Measurements from ENCODE around the gene CRACDL. TPM values are rescaled to one million over a fixed set of nuclear protein-coding genes. Genes with fewer than 3 reads are reported as not detected.
A peak's percentile ranks its signal among the peaks of the same experiment; 100 is the strongest.

CRACDL gene
- total and polyA plus RNA-seq, 2 of the 13 experiments (the other 11 are each of a cell fraction or from before 2014, with no cell fraction given): 0.15 to 0.26 TPM

DNA sequence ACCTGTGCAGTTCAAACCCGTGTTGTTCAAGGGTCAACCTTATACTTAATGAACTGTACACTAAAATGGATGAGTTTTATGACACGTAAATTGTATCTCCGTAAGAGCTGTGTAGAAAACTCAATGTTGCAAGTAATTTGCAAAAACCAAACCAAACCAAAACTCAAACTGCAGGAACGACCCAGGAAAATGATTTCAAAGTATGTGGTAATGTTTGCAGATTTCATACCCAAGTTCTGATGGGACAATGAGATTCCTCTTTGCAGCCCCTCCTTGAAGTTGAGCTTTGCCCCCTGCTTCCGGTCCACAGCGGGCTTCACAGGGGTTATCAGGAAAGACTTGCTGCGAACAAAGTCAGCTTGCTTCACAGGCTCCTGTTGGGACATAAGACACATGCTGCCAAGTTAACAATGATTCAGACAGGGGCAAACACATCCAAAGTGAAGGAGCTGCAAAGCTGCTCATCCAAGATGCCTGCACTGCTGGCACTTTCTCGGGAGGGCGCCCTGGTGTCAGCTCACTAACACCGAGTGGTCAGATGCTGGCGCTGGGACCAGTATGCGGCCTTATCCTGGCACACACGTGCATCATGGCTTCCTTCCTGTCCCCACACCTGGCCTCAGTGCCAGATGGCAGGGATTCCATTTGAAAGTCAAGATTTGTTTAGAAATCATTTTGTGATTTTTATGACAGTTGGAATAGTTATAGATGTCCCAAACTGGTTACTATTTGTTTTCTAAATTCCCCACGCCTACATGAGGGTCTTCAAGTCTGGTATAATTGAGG is 139.9 kb downstream of the CRACDL start (continued):
- TF ChIP-seq, protein P1, sequence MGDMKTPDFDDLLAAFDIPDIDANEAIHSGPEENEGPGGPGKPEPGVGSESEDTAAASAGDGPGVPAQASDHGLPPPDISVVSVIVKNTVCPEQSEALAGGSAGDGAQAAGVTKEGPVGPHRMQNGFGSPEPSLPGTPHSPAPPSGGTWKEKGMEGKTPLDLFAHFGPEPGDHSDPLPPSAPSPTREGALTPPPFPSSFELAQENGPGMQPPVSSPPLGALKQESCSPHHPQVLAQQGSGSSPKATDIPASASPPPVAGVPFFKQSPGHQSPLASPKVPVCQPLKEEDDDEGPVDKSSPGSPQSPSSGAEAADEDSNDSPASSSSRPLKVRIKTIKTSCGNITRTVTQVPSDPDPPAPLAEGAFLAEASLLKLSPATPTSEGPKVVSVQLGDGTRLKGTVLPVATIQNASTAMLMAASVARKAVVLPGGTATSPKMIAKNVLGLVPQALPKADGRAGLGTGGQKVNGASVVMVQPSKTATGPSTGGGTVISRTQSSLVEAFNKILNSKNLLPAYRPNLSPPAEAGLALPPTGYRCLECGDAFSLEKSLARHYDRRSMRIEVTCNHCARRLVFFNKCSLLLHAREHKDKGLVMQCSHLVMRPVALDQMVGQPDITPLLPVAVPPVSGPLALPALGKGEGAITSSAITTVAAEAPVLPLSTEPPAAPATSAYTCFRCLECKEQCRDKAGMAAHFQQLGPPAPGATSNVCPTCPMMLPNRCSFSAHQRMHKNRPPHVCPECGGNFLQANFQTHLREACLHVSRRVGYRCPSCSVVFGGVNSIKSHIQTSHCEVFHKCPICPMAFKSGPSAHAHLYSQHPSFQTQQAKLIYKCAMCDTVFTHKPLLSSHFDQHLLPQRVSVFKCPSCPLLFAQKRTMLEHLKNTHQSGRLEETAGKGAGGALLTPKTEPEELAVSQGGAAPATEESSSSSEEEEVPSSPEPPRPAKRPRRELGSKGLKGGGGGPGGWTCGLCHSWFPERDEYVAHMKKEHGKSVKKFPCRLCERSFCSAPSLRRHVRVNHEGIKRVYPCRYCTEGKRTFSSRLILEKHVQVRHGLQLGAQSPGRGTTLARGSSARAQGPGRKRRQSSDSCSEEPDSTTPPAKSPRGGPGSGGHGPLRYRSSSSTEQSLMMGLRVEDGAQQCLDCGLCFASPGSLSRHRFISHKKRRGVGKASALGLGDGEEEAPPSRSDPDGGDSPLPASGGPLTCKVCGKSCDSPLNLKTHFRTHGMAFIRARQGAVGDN (CRISPR knock-in tag; IDR thresholded peaks at IDR 0.05): peak; percentile 99
- no peak for TF ChIP-seq AGO2 (optimal IDR thresholded peaks at IDR 0.05; ENCODE audit: low read depth, low read length)
- no peak for TF ChIP-seq TCF12 (IDR thresholded peaks at IDR 0.05)
- TF ChIP-seq TCF12 (CRISPR knock-in tag; IDR thresholded peaks at IDR 0.05): peak; percentile 96
- peak; percentile 97 for TF ChIP-seq ZBTB39 (CRISPR knock-in tag; IDR thresholded peaks at IDR 0.05)
- peak; percentile 45; the same call in 1 of the 2 replicates for TF ChIP-seq BRD4 (CRISPR knock-in tag; IDR thresholded peaks at IDR 0.05)
- TF ChIP-seq EEA1 (CRISPR knock-in tag; IDR thresholded peaks at IDR 0.05; ENCODE audit: borderline replicate concordance): no peak
- TF ChIP-seq, protein P2, sequence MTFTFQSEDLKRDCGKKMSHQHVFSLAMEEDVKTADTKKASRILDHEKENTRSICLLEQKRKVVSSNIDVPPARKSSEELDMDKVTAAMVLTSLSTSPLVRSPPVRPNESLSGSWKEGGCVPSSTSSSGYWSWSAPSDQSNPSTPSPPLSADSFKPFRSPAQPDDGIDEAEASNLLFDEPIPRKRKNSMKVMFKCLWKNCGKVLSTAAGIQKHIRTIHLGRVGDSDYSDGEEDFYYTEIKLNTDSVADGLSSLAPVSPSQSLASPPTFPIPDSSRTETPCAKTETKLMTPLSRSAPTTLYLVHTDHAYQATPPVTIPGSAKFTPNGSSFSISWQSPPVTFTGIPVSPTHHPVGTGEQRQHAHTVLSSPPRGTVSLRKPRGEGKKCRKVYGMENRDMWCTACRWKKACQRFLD (CRISPR knock-in tag; IDR thresholded peaks at IDR 0.05; ENCODE audit: borderline replicate concordance): no peak
- peak; percentile 94 for TF ChIP-seq FOXA3 (CRISPR knock-in tag; IDR thresholded peaks at IDR 0.05)
- peak; percentile 98 for TF ChIP-seq ZNF614 (CRISPR knock-in tag; IDR thresholded peaks at IDR 0.05; ENCODE audit: borderline replicate concordance)
- peak; percentile 95 for TF ChIP-seq TBX2 (CRISPR knock-in tag; IDR thresholded peaks at IDR 0.05; ENCODE audit: borderline replicate concordance)
- peak; percentile 89 for TF ChIP-seq KLF11 (CRISPR knock-in tag; IDR thresholded peaks at IDR 0.05)
- no peak for TF ChIP-seq AGO1 (IDR thresholded peaks at IDR 0.05; ENCODE audit: low read depth, low read length, poor library complexity, severe bottlenecking)
- TF ChIP-seq KMT2B (CRISPR knock-in tag; IDR thresholded peaks at IDR 0.05): peak; percentile 65
- peak; percentile 29; the same call in 1 of the 2 replicates for TF ChIP-seq SMAD1 (CRISPR knock-in tag; IDR thresholded peaks at IDR 0.05; ENCODE audit: borderline replicate concordance, low read depth)
- TF ChIP-seq MIXL1 (CRISPR knock-in tag; IDR thresholded peaks at IDR 0.05): peak; percentile 68; the same call in 1 of the 2 replicates
- TF ChIP-seq ZNF335 (CRISPR knock-in tag; IDR thresholded peaks at IDR 0.05): peak; percentile 47; the same call in 1 of the 2 replicates
- peak; percentile 51; the same call in 1 of the 2 replicates for TF ChIP-seq ZNF121 (CRISPR knock-in tag; IDR thresholded peaks at IDR 0.05)
- peak; percentile 58; the same call in 1 of the 2 replicates for TF ChIP-seq ZNF317 (CRISPR knock-in tag; IDR thresholded peaks at IDR 0.05)
- 0 out of 2 replicates have a peak, but pooled peaks have one; percentile 71 for TF ChIP-seq ZC3H13 (CRISPR knock-in tag; IDR thresholded peaks at IDR 0.05)
- TF ChIP-seq RELA (CRISPR knock-in tag; IDR thresholded peaks at IDR 0.05): peak; percentile 22; the same call in 1 of the 2 replicates
- peak; percentile 91; the same call in 1 of the 2 replicates for TF ChIP-seq PRMT3 (CRISPR knock-in tag; IDR thresholded peaks at IDR 0.05; ENCODE audit: borderline replicate concordance, low read depth)
- no peak for TF ChIP-seq GPN1 (CRISPR knock-in tag; IDR thresholded peaks at IDR 0.05; ENCODE audit: borderline replicate concordance)
- TF ChIP-seq RFXANK (CRISPR knock-in tag; IDR thresholded peaks at IDR 0.05): peak; percentile 90
